Hepatocyte (in vitro differentiated cells): ENCODE data around the gene UGCG.

Experiments used
- EZH2 ChIP-seq: fragments of 200-600 bp; sonication (generic); IDR thresholded peaks from 2 replicates; pipeline ENCODE4 v1.6.1; 2016; ENCODE audit warnings: antibody characterized with exemption, mild to moderate bottlenecking, borderline replicate concordance
- EZH2phosphoT487 ChIP-seq: fragments of 200-600 bp; sonication (generic); IDR thresholded peaks from one replicate; pipeline ENCODE4 v1.6.1; 2018; ENCODE audit warnings: antibody characterized with exemption, mild to moderate bottlenecking, low read depth, moderate library complexity; ENCODE audit not compliant: unreplicated experiment, severe bottlenecking
- TF ChIP-seq, protein P1 (sequence below): fragments of 200-600 bp; sonication (generic); IDR thresholded peaks from 2 replicates; pipeline ENCODE4 v1.5.1; 2016; ENCODE audit warnings: antibody characterized with exemption, mild to moderate bottlenecking; ENCODE audit not compliant: poor library complexity

DNA sequence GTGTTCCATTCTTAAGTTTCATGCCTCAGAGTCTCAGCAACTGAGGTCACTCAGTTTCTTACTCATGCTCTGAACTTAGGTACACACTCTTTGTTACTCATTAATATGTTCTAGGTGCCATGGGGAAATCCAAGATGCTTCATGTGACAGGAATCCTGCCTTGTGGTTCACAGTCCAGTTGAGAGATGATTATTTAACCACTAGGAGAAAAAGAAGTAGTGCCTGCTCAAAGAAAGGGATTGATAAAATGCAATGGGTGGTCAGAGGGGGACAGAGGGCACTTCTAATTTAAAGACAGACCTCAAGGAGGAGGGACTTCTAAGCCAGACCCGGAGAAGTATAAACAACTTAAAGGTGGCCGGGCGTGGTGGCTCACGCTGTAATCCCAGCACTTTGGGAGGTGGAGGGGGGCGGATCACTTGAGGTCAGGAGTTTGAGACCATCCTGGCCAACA, 69.0 kb downstream of the UGCG start:
- no peak for TF ChIP-seq EZH2
- TF ChIP-seq, protein P1, sequence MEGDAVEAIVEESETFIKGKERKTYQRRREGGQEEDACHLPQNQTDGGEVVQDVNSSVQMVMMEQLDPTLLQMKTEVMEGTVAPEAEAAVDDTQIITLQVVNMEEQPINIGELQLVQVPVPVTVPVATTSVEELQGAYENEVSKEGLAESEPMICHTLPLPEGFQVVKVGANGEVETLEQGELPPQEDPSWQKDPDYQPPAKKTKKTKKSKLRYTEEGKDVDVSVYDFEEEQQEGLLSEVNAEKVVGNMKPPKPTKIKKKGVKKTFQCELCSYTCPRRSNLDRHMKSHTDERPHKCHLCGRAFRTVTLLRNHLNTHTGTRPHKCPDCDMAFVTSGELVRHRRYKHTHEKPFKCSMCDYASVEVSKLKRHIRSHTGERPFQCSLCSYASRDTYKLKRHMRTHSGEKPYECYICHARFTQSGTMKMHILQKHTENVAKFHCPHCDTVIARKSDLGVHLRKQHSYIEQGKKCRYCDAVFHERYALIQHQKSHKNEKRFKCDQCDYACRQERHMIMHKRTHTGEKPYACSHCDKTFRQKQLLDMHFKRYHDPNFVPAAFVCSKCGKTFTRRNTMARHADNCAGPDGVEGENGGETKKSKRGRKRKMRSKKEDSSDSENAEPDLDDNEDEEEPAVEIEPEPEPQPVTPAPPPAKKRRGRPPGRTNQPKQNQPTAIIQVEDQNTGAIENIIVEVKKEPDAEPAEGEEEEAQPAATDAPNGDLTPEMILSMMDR: no peak
- no peak for TF ChIP-seq EZH2phosphoT487
